H9 (cell line): ENCODE results near the gene OVOL1. TPM values are rescaled to one million over a fixed set of nuclear protein-coding genes. Genes with fewer than 3 reads are reported as not detected.
A peak's percentile ranks its signal among the peaks of the same experiment; 100 is the strongest.

Source experiments
- DNase-seq: peaks from one replicate; pipeline ENCODE4 v3.0.0-alpha.2; 2017
- H2AFZ ChIP-seq: one replicate; pipeline ENCODE4 v1.6.1; 2013; ENCODE audit warnings: mild to moderate bottlenecking, low read length, control low read depth, moderate library complexity
- H2AK5ac ChIP-seq: 2 replicates; pipeline ENCODE4 v1.6.1; 2013; ENCODE audit warnings: low read length, control low read depth, mixed read lengths; ENCODE audit not compliant: insufficient read length
- H2BK120ac ChIP-seq: one replicate; pipeline ENCODE4 v1.6.1; 2013; ENCODE audit warnings: low read depth, mild to moderate bottlenecking, low read length, control low read depth, inconsistent platforms; ENCODE audit not compliant: poor library complexity, severe bottlenecking
- H2BK12ac ChIP-seq: 2 replicates; pipeline ENCODE4 v1.6.1; 2013; ENCODE audit warnings: low read length, control low read depth, mixed read lengths, low read depth; ENCODE audit not compliant: insufficient read length
- H2BK15ac ChIP-seq: 2 replicates; pipeline ENCODE4 v1.6.1; 2013; ENCODE audit warnings: low read depth, low read length, control low read depth
- H2BK20ac ChIP-seq: one replicate; pipeline ENCODE4 v1.6.1; 2013; ENCODE audit warnings: low read depth, mild to moderate bottlenecking, low read length, control low read depth, inconsistent platforms; ENCODE audit not compliant: poor library complexity, severe bottlenecking
- H2BK5ac ChIP-seq: 2 replicates; pipeline ENCODE4 v1.6.1; 2013; ENCODE audit warnings: low read length, control low read depth, mixed read lengths; ENCODE audit not compliant: insufficient read length
- H3K14ac ChIP-seq: 2 replicates; pipeline ENCODE4 v1.6.1; 2013; ENCODE audit warnings: low read length, control low read depth; ENCODE audit not compliant: insufficient read depth
- H3K18ac ChIP-seq: 2 replicates; pipeline ENCODE4 v1.6.1; 2013; ENCODE audit warnings: low read depth, mild to moderate bottlenecking, mixed read lengths, low read length, control low read depth; ENCODE audit not compliant: insufficient read length
- H3K23ac ChIP-seq: 2 replicates; pipeline ENCODE4 v1.6.1; 2013; ENCODE audit warnings: low read length, control low read depth, mixed read lengths, low read depth; ENCODE audit not compliant: insufficient read length
- H3K23me2 ChIP-seq: 2 replicates; pipeline ENCODE4 v1.6.1; 2013; ENCODE audit warnings: low read depth, mild to moderate bottlenecking, mixed read lengths, low read length, control low read depth; ENCODE audit not compliant: insufficient read length, poor library complexity, severe bottlenecking
- H3K27ac ChIP-seq: 2 replicates; pipeline ENCODE4 v1.5.1; 2013; ENCODE audit warnings: low read length, control low read depth, mixed read lengths, low read depth; ENCODE audit not compliant: insufficient read length
- H3K27me3 ChIP-seq: 2 replicates; pipeline ENCODE4 v1.6.1; 2013; ENCODE audit warnings: low read length, control low read depth, inconsistent platforms; ENCODE audit not compliant: insufficient read depth
- H3K4ac ChIP-seq: 2 replicates; pipeline ENCODE4 v1.6.1; 2013; ENCODE audit warnings: low read depth, mild to moderate bottlenecking, control low read depth, inconsistent platforms, low read length, moderate library complexity
- H3K4me1 ChIP-seq: 2 replicates; pipeline ENCODE4 v1.6.1; 2013; ENCODE audit warnings: low read length, control low read depth, inconsistent platforms; ENCODE audit not compliant: insufficient read depth
- H3K4me2 ChIP-seq: 2 replicates; pipeline ENCODE4 v1.6.1; 2013; ENCODE audit warnings: low read length, control low read depth, mixed read lengths; ENCODE audit not compliant: insufficient read length, insufficient read depth
- H3K56ac ChIP-seq: 2 replicates; pipeline ENCODE4 v1.6.1; 2013; ENCODE audit warnings: low read depth, mild to moderate bottlenecking, mixed read lengths, low read length, control low read depth; ENCODE audit not compliant: insufficient read length
- H3K79me1 ChIP-seq: 2 replicates; pipeline ENCODE4 v1.6.1; 2013; ENCODE audit warnings: low read depth, mild to moderate bottlenecking, moderate library complexity, low read length, control low read depth, inconsistent platforms; ENCODE audit not compliant: insufficient read depth, poor library complexity, severe bottlenecking
- H3K79me2 ChIP-seq: 2 replicates; pipeline ENCODE4 v1.6.1; 2013; ENCODE audit warnings: low read length, control low read depth, inconsistent platforms; ENCODE audit not compliant: insufficient read depth
- H3K9ac ChIP-seq: 2 replicates; pipeline ENCODE4 v1.6.1; 2013; ENCODE audit warnings: low read length, control low read depth, mixed read lengths; ENCODE audit not compliant: insufficient read length; ENCODE audit errors: extremely low read depth
- H3K9me3 ChIP-seq: one replicate; pipeline ENCODE4 v1.6.1; 2013; ENCODE audit warnings: low read depth, low read length, inconsistent platforms; ENCODE audit not compliant: control insufficient read depth
- H3T11ph ChIP-seq: one replicate; pipeline ENCODE4 v1.6.1; 2013; ENCODE audit warnings: mild to moderate bottlenecking, low read length, control low read depth, inconsistent platforms
- H4K20me1 ChIP-seq: one replicate; pipeline ENCODE4 v1.6.1; 2013; ENCODE audit not compliant: control insufficient read depth, insufficient read length, insufficient read depth
- H4K5ac ChIP-seq: 2 replicates; pipeline ENCODE4 v1.6.1; 2013; ENCODE audit warnings: low read depth, mild to moderate bottlenecking, mixed read lengths, low read length, control low read depth; ENCODE audit not compliant: insufficient read length
- H4K8ac ChIP-seq: replicated peaks from 2 replicates; pipeline ENCODE4 v1.6.1; 2013; ENCODE audit warnings: low read length, control low read depth, mixed read lengths, low read depth; ENCODE audit not compliant: insufficient read length
- H4K91ac ChIP-seq: 2 replicates; pipeline ENCODE4 v1.6.1; 2013; ENCODE audit warnings: low read depth, mild to moderate bottlenecking, moderate library complexity, mixed read lengths, low read length, control low read depth; ENCODE audit not compliant: insufficient read length
- H3K27ac Mint-ChIP-seq, 3 experiments: 2 replicates in 2 of 3; 3 replicates in 1 of 3; pipeline ENCODE4 v1.8.0; 2020 to 2021; ENCODE audit warnings: mixed read lengths in 3 of 3, mild to moderate bottlenecking in 1 of 3, moderate library complexity in 1 of 3
- H3K27me3 Mint-ChIP-seq: 2 replicates; pipeline ENCODE4 v1.8.0; 2021; ENCODE audit warnings: low read depth, mild to moderate bottlenecking, moderate library complexity, mixed read lengths
- H3K36me3 Mint-ChIP-seq, 3 experiments: 2 replicates in 2 of 3; 3 replicates in 1 of 3; pipeline ENCODE4 v1.8.0; 2020 to 2021; ENCODE audit warnings: low read depth in 3 of 3, mixed read lengths in 3 of 3; ENCODE audit not compliant: insufficient read depth in 1 of 3
- H3K4me1 Mint-ChIP-seq, 2 experiments: 2 replicates each; pipeline ENCODE4 v1.8.0; 2020; ENCODE audit warnings: mixed read lengths in 2 of 2
- H3K4me3 Mint-ChIP-seq, 2 experiments: 2 replicates in 1 of 2; 3 replicates in 1 of 2; pipeline ENCODE4 v1.8.0; 2020 to 2021; ENCODE audit warnings: mild to moderate bottlenecking in 2 of 2, mixed read lengths in 2 of 2, moderate library complexity in 1 of 2
- H3K9me3 Mint-ChIP-seq, 2 experiments: 2 replicates in 1 of 2; 3 replicates in 1 of 2; pipeline ENCODE4 v1.8.0; 2020; ENCODE audit warnings: mild to moderate bottlenecking in 2 of 2, mixed read lengths in 2 of 2, moderate library complexity in 1 of 2
- WGBS: extraction: QIAGEN DNeasy Blood & Tissue Kit; methylation state at CpG from one replicate; pipeline ENCODE4 v1.1.7; 2013; ENCODE audit warnings: missing lambda C conversion rate, low lambda C conversion rate, mixed read lengths; ENCODE audit not compliant: insufficient read length; ENCODE audit errors: extremely low coverage; 5-methylcytosine and 5-hydroxymethylcytosine counted together
- total RNA-seq: library from RNA; stranded (reverse); gene quantifications from 2 replicates; pipeline ENCODE4 v1.2.1, GENCODE V29; 2021
- TF ChIP-seq, protein P1 (sequence below): fragments of 200-600 bp; sonication (generic); conservative IDR thresholded peaks from 3 replicates; pipeline ENCODE4 v1.8.0; 2021; ENCODE audit warnings: antibody characterized with exemption, mild to moderate bottlenecking

The OVOL1 gene
- total RNA-seq, 1 experiment from 2014 or later, result 5.1 TPM

DNA sequence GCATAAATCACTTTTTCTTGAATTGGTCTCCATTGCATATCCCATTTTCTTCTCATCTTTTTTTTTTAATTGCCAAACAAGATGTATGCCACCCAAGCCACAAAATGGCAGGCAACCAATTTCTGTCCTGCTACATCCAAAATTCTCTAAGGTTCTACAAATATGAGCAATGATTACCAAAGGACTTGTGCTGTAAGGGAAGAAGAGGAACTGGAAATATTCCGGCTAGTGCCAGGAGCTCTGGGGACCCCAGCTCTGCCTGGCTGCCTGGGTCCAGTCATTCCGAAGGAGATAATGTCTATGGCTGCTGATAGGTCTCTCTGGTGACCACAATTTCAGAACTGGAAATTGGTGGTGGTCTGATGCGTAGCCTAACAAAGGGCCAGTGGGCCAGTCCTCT is 29.8 kb downstream of the OVOL1 start:
- WGBS, result no CpG with 5 or more reads among the region's 3 CpGs
- Histone ChIP-seq H3K79me1 (no peaks in the 10 kb centered on the region), H2AFZ (no peak overlapping the region), H4K5ac (no peak overlapping the region), H2AK5ac (no peak overlapping the region), H3K23ac (no peak overlapping the region), H3K4me1 (no peaks in the 10 kb centered on the region), H3K4ac (no peak overlapping the region), H4K91ac (no peak overlapping the region), H4K20me1 (no peaks in the 10 kb centered on the region), H2BK5ac (no peak overlapping the region), H3K9ac (no peak overlapping the region), H2BK20ac (no peak overlapping the region), H2BK12ac (no peak overlapping the region), H3K23me2 (peaks cover 3% of the 10 kb centered on the region), H3K56ac (no peak overlapping the region), H4K8ac (no peak overlapping the region), H3K27me3 (no peaks in the 10 kb centered on the region), H2BK120ac (no peak overlapping the region), H3K27ac (no peak overlapping the region), H3K9me3 (no peaks in the 10 kb centered on the region), H2BK15ac (no peak overlapping the region), H3T11ph (no peak overlapping the region), H3K14ac (no peak overlapping the region), H3K18ac (no peak overlapping the region), H3K79me2 (no peaks in the 10 kb centered on the region), H3K4me2 (no peak overlapping the region)
- Mint-ChIP-seq H3K4me1 (peaks cover 0 to 8% of the 10 kb centered on the region in 2 experiments; a peak in 1 of 4 replicates), H3K27ac (no peak overlapping the region), H3K9me3 (no peaks in the 10 kb centered on the region), H3K36me3 (no peaks in the 10 kb centered on the region; a peak in 1 of 7 replicates), H3K4me3 (peak overlapping the region; percentile 55 to 84; a peak in 1 of 5 replicates), H3K27me3 (peaks cover 33% of the 10 kb centered on the region)
- TF ChIP-seq, protein P1, sequence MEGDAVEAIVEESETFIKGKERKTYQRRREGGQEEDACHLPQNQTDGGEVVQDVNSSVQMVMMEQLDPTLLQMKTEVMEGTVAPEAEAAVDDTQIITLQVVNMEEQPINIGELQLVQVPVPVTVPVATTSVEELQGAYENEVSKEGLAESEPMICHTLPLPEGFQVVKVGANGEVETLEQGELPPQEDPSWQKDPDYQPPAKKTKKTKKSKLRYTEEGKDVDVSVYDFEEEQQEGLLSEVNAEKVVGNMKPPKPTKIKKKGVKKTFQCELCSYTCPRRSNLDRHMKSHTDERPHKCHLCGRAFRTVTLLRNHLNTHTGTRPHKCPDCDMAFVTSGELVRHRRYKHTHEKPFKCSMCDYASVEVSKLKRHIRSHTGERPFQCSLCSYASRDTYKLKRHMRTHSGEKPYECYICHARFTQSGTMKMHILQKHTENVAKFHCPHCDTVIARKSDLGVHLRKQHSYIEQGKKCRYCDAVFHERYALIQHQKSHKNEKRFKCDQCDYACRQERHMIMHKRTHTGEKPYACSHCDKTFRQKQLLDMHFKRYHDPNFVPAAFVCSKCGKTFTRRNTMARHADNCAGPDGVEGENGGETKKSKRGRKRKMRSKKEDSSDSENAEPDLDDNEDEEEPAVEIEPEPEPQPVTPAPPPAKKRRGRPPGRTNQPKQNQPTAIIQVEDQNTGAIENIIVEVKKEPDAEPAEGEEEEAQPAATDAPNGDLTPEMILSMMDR, result no peak
- no peak for DNase-seq
